ENCODE data around the gene DDIAS. TPM values are rescaled to one million over a fixed set of nuclear protein-coding genes. Genes with fewer than 3 reads are reported as not detected.

Gene DDIAS
- total RNA-seq, 3 donors from 2014 or later, result 0.66 to 2.5 (median 1.3) TPM

GRCh38 chr11:82972103-82972502 is 70.6 kb downstream of the DDIAS start:
- TF ChIP-seq POLR2A (IDR thresholded peaks at IDR 0.05) (no peak), POLR2AphosphoS5 (IDR thresholded peaks at IDR 0.05) (no peak)
- TF ChIP-seq, protein P1, sequence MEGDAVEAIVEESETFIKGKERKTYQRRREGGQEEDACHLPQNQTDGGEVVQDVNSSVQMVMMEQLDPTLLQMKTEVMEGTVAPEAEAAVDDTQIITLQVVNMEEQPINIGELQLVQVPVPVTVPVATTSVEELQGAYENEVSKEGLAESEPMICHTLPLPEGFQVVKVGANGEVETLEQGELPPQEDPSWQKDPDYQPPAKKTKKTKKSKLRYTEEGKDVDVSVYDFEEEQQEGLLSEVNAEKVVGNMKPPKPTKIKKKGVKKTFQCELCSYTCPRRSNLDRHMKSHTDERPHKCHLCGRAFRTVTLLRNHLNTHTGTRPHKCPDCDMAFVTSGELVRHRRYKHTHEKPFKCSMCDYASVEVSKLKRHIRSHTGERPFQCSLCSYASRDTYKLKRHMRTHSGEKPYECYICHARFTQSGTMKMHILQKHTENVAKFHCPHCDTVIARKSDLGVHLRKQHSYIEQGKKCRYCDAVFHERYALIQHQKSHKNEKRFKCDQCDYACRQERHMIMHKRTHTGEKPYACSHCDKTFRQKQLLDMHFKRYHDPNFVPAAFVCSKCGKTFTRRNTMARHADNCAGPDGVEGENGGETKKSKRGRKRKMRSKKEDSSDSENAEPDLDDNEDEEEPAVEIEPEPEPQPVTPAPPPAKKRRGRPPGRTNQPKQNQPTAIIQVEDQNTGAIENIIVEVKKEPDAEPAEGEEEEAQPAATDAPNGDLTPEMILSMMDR (IDR thresholded peaks at IDR 0.05), result no peak
- Histone ChIP-seq H3K36me3 (no peaks in the 10 kb centered on the region), H3K4me3 (no peak overlapping the region), H3K27me3 (no peaks in the 10 kb centered on the region), H3K9me3 (no peaks in the 10 kb centered on the region), H3K27ac (no peak overlapping the region), H3K4me1 (no peaks in the 10 kb centered on the region)
- DNase-seq (ENCODE audit: low spot score in 2 of 2), result no peak
- intact Hi-C loops (cut with DNase I; ENCODE audit: low total_unique reads), result no loop called here

GRCh38 chr11:82974135-82974534 is 72.6 kb downstream of the DDIAS start:
- no peaks in the 10 kb centered on the region for H3K9me3 ChIP-seq
- H3K36me3 ChIP-seq, result no peaks in the 10 kb centered on the region
- TF ChIP-seq, protein P1 (IDR thresholded peaks at IDR 0.05), result no peak
- TF ChIP-seq POLR2AphosphoS5 (IDR thresholded peaks at IDR 0.05), result no peak
- no peak for DNase-seq (ENCODE audit: low spot score in 2 of 2)
- H3K4me3 ChIP-seq, result no peak overlapping the region
- no peaks in the 10 kb centered on the region for H3K27me3 ChIP-seq
- no peaks in the 10 kb centered on the region for H3K4me1 ChIP-seq
- no peak overlapping the region for H3K27ac ChIP-seq
- intact Hi-C loops (cut with DNase I; ENCODE audit: low total_unique reads), result no loop called here

DNA sequence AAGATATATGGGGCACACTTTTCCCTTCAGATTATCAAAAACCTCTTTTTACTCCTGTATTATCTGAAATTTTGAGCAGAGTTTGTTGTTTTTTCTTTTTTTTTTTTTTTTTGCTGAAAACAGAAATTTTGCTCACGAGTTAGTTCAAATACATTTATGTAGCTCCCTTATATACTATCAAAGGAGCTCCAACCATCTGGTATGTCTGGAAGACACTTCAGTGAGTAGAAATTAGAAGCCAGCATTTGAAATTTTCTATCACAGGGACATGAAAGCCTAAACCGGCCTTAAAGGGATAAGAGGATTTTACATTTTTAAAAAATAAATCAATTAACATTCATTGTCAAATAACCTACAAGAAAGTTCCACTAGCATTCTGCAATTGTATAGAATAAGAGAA is 73.3 kb downstream of the DDIAS start:
- Histone ChIP-seq H3K27me3 (no peaks in the 10 kb centered on the region), H3K4me3 (no peak overlapping the region), H3K4me1 (no peaks in the 10 kb centered on the region), H3K9me3 (no peaks in the 10 kb centered on the region), H3K36me3 (no peaks in the 10 kb centered on the region), H3K27ac (no peak overlapping the region)
- TF ChIP-seq POLR2A (IDR thresholded peaks at IDR 0.05), result no peak
- TF ChIP-seq, protein P1 (IDR thresholded peaks at IDR 0.05), result no peak
- no peak for TF ChIP-seq POLR2AphosphoS5 (IDR thresholded peaks at IDR 0.05)
- intact Hi-C loops (cut with DNase I; ENCODE audit: low total_unique reads), result no loop called here
- DNase-seq (ENCODE audit: low spot score in 2 of 2), result no peak

GRCh38 chr11:82975882-82976281 is 74.3 kb downstream of the DDIAS start:
- TF ChIP-seq POLR2AphosphoS5 (IDR thresholded peaks at IDR 0.05) (no peak), POLR2A (IDR thresholded peaks at IDR 0.05) (no peak)
- TF ChIP-seq, protein P1 (IDR thresholded peaks at IDR 0.05), result no peak
- no peak for DNase-seq (ENCODE audit: low spot score in 2 of 2)
- no peak overlapping the region for H3K27ac ChIP-seq
- no peaks in the 10 kb centered on the region for H3K4me1 ChIP-seq
- no peaks in the 10 kb centered on the region for H3K27me3 ChIP-seq
- no peaks in the 10 kb centered on the region for H3K36me3 ChIP-seq
- H3K4me3 ChIP-seq, result no peak overlapping the region
- no peaks in the 10 kb centered on the region for H3K9me3 ChIP-seq
- intact Hi-C loops (cut with DNase I; ENCODE audit: low total_unique reads), result no loop called here

GRCh38 chr11:82976786-82977185 is 75.2 kb downstream of the DDIAS start:
- no peaks in the 10 kb centered on the region for H3K27me3 ChIP-seq
- intact Hi-C loops (cut with DNase I; ENCODE audit: low total_unique reads), result no loop called here
- no peak overlapping the region for H3K4me3 ChIP-seq
- H3K36me3 ChIP-seq, result no peaks in the 10 kb centered on the region
- TF ChIP-seq POLR2AphosphoS5 (IDR thresholded peaks at IDR 0.05), result no peak
- no peak for TF ChIP-seq POLR2A (IDR thresholded peaks at IDR 0.05)
- TF ChIP-seq, protein P1 (IDR thresholded peaks at IDR 0.05), result no peak
- no peaks in the 10 kb centered on the region for H3K9me3 ChIP-seq
- H3K27ac ChIP-seq, result no peak overlapping the region
- no peak for DNase-seq (ENCODE audit: low spot score in 2 of 2)
- H3K4me1 ChIP-seq, result no peaks in the 10 kb centered on the region

Measured in breast epithelium (tissue), 4 donors.